Kidney (tissue), 14 donors: ENCODE data around the gene NPAS3. TPM values are rescaled to one million over a fixed set of nuclear protein-coding genes. Genes with fewer than 3 reads are reported as not detected.
A peak's percentile ranks its signal among the peaks of the same experiment; 100 is the strongest.

Experiments used
- DNase-seq, 5 donors: peaks; one replicate each; pipeline ENCODE4 v3.0.0-alpha.2; 2013 to 2020
- FAIRE-seq: peaks from 2 replicates; lab custom pipeline; 2012; peaks lifted over from hg19 to GRCh38; lab: Jason Lieb, UNC
- H3K27ac ChIP-seq, 2 donors: one replicate each; pipeline ENCODE4 v1.7.0; 2013; ENCODE audit warnings: low read depth in 2 of 2, low read length in 2 of 2, inconsistent platforms in 1 of 2
- H3K27me3 ChIP-seq: one replicate; pipeline ENCODE4 v1.7.1; 2013; ENCODE audit warnings: low read length, inconsistent platforms; ENCODE audit not compliant: control insufficient read depth, insufficient read depth
- H3K36me3 ChIP-seq, 3 donors: one replicate each; pipeline versions ENCODE4 v1.7.0 to v1.7.1; 2013; ENCODE audit warnings: low read length in 3 of 3, control low read depth in 1 of 3, inconsistent platforms in 1 of 3; ENCODE audit not compliant: insufficient read depth in 3 of 3, control insufficient read depth in 2 of 3
- H3K4me1 ChIP-seq, 3 donors: one replicate each; pipeline versions ENCODE4 v1.7.0 to v1.7.1; 2013; ENCODE audit warnings: low read length in 3 of 3, inconsistent platforms in 1 of 3, low read depth in 1 of 3; ENCODE audit not compliant: control insufficient read depth in 2 of 3, insufficient read depth in 2 of 3
- H3K4me3 ChIP-seq, 3 donors: one replicate each; pipeline versions ENCODE4 v1.7.0 to v1.8.1; 2013; ENCODE audit warnings: low read length in 3 of 3, control low read depth in 1 of 3, inconsistent platforms in 1 of 3
- H3K9ac ChIP-seq, 3 donors: one replicate each; pipeline versions ENCODE4 v1.7.0 to v1.7.1; 2013; ENCODE audit warnings: low read length in 3 of 3, control low read depth in 1 of 3, inconsistent platforms in 1 of 3
- H3K9me3 ChIP-seq, 3 donors: one replicate each; pipeline versions ENCODE4 v1.7.0 to v1.7.1; 2013; ENCODE audit warnings: low read length in 3 of 3, control low read depth in 1 of 3, inconsistent platforms in 1 of 3; ENCODE audit not compliant: control insufficient read depth in 2 of 3, insufficient read depth in 1 of 3
- CTCF ChIP-seq: IDR thresholded peaks from 3 replicates; pipeline ENCODE4 v1.5.1; 2012; ENCODE audit warnings: mild to moderate bottlenecking, moderate library complexity, borderline replicate concordance; ENCODE audit not compliant: insufficient read depth; ENCODE audit errors: extremely low read depth
- intact Hi-C: fragments of 100-400 bp; cut with DNase I; formaldehyde crosslinking; loops from one replicate; pipeline ENCODE4 v1.11.1; 2022
- polyA plus RNA-seq: library from polyadenylated mRNA; stranded (reverse); fragments of 350-450 nt; fragmentation: Illumina TruSeq; extraction: RNeasy Lipid Tissue Mini Kit (QIAGEN cat#74804); gene quantifications from one replicate; pipeline ENCODE4 v1.2.3, GENCODE V29; 2014; ENCODE audit warnings: low read depth, low replicate concordance; ENCODE audit not compliant: insufficient read depth
- total RNA-seq: library from RNA; stranded (reverse); fragmentation: NEBNext Ultra II Directional; extraction: Animal tissue kit (Norgen Biotek cat#: 25700); gene quantifications from one replicate; pipeline ENCODE4 v1.2.1, GENCODE V29; 2021
- donor health status: control.
- donor health status: control.
- donor health status: control.
- donor health status: control.
- donor health status: control.
- donor health status: DM: yes; HTN: yes; CAD: no.
- donor health status: Normal renal cell carcinoma (clear cell type).

The NPAS3 gene
- total and polyA plus RNA-seq, 2 donors from 2014 or later: 0.82 to 5.0 TPM

GRCh38 chr14:33114331-33114730, 175.7 kb downstream of the NPAS3 start:
- TF ChIP-seq CTCF: no peak
- Histone ChIP-seq H3K4me3 (no peak overlapping the region), H3K9ac (no peak overlapping the region), H3K9me3 (no peaks in the 10 kb centered on the region), H3K27ac (no peak overlapping the region), H3K36me3 (no peaks in the 10 kb centered on the region), H3K27me3 (no peaks in the 10 kb centered on the region), H3K4me1 (no peaks in the 10 kb centered on the region)
- FAIRE-seq (no peak), DNase-seq (no peak)
- intact Hi-C loops: no loop called here

GRCh38 chr14:33118668-33119067, 180.0 kb downstream of the NPAS3 start:
- Histone ChIP-seq H3K27ac (no peak overlapping the region), H3K4me3 (no peak overlapping the region), H3K9ac (no peak overlapping the region), H3K9me3 (no peaks in the 10 kb centered on the region), H3K36me3 (no peaks in the 10 kb centered on the region), H3K27me3 (no peaks in the 10 kb centered on the region), H3K4me1 (no peaks in the 10 kb centered on the region)
- FAIRE-seq: no peak
- intact Hi-C loops: no loop called here
- TF ChIP-seq CTCF: no peak
- peak in 3 of 5 donors; percentile 38 to 75 (median 71) for DNase-seq

- no peak for DNase-seq
- Histone ChIP-seq H3K27ac (no peak overlapping the region), H3K27me3 (no peaks in the 10 kb centered on the region), H3K4me3 (no peak overlapping the region), H3K9me3 (no peaks in the 10 kb centered on the region), H3K9ac (no peak overlapping the region), H3K36me3 (no peaks in the 10 kb centered on the region), H3K4me1 (no peaks in the 10 kb centered on the region)
- intact Hi-C loops: no loop called here
- no peak for FAIRE-seq
- TF ChIP-seq CTCF: no peak
Observed at GRCh38 chr14:33120341-33120740, 181.7 kb downstream of the NPAS3 start.

GRCh38 chr14:33120966-33121365, 182.3 kb downstream of the NPAS3 start:
- Histone ChIP-seq H3K9me3 (no peaks in the 10 kb centered on the region), H3K36me3 (no peaks in the 10 kb centered on the region), H3K27ac (no peak overlapping the region), H3K4me3 (no peak overlapping the region), H3K27me3 (no peaks in the 10 kb centered on the region), H3K4me1 (no peaks in the 10 kb centered on the region), H3K9ac (no peak overlapping the region)
- FAIRE-seq (no peak), DNase-seq (no peak)
- intact Hi-C loops: no loop called here
- no peak for TF ChIP-seq CTCF
